ENCODE measurements around the gene THEM4. TPM values are rescaled to one million over a fixed set of nuclear protein-coding genes. Genes with fewer than 3 reads are reported as not detected.

The THEM4 gene
- total RNA-seq, 2 experiments from 2014 or later: 7.2 to 21.5 TPM

Small RNA genes lying within 50 kb of the gene (small RNA-seq; reads per million reads assigned to genes)
- not detected for gene RF00019

Other genes with a start within 250 kb of the THEM4 start
- not detected in 2 replicates for gene CELF3, start 192.7 kb downstream of the THEM4 start, total RNA-seq (2014; rRNA removed; shearing (Covaris generic))
- not detected in 2 replicates for gene CELF3, start 192.7 kb downstream of the THEM4 start, total RNA-seq (2022)
- gene RIIAD1, start 188.0 kb downstream of the THEM4 start, total RNA-seq (2014; rRNA removed; shearing (Covaris generic)): not detected in 2 replicates
- not detected in 2 replicates for gene RIIAD1, start 188.0 kb downstream of the THEM4 start, total RNA-seq (2022)
- gene MRPL9, start 146.0 kb downstream of the THEM4 start, total RNA-seq (2014; rRNA removed; shearing (Covaris generic)): 98.6 and 101 TPM in 2 replicates
- 99.3 and 107 TPM in 2 replicates for gene MRPL9, start 146.0 kb downstream of the THEM4 start, total RNA-seq (2022)
- 7.2 and 10.2 TPM in 2 replicates for gene TDRKH, start 119.0 kb downstream of the THEM4 start, total RNA-seq (2014; rRNA removed; shearing (Covaris generic))
- 21.1 and 22.8 TPM in 2 replicates for gene TDRKH, start 119.0 kb downstream of the THEM4 start, total RNA-seq (2022)
- not detected in 2 replicates for gene LINGO4, start 104.1 kb downstream of the THEM4 start, total RNA-seq (2014; rRNA removed; shearing (Covaris generic))
- not detected in 2 replicates for gene LINGO4, start 104.1 kb downstream of the THEM4 start, total RNA-seq (2022)
- gene RORC, start 77.7 kb downstream of the THEM4 start, total RNA-seq (2014; rRNA removed; shearing (Covaris generic)): not detected in 2 replicates
- not detected in 2 replicates for gene RORC, start 77.7 kb downstream of the THEM4 start, total RNA-seq (2022)
- not detected in 2 replicates for gene C2CD4D, start 69.7 kb downstream of the THEM4 start, total RNA-seq (2014; rRNA removed; shearing (Covaris generic))
- gene C2CD4D, start 69.7 kb downstream of the THEM4 start, total RNA-seq (2022): not detected in 2 replicates
- gene THEM5, start 55.8 kb downstream of the THEM4 start, total RNA-seq (2014; rRNA removed; shearing (Covaris generic)): not detected in 2 replicates
- gene THEM5, start 55.8 kb downstream of the THEM4 start, total RNA-seq (2022): not detected in 2 replicates
- gene S100A10, start 84.3 kb upstream of the THEM4 start, total RNA-seq (2014; rRNA removed; shearing (Covaris generic)): not detected in 2 replicates
- 2.6 and 4.1 TPM in 2 replicates for gene S100A10, start 84.3 kb upstream of the THEM4 start, total RNA-seq (2022)
- not detected in 2 replicates for gene S100A11, start 127.5 kb upstream of the THEM4 start, total RNA-seq (2014; rRNA removed; shearing (Covaris generic))
- gene S100A11, start 127.5 kb upstream of the THEM4 start, total RNA-seq (2022): 24.3 and 27.1 TPM in 2 replicates
- not detected in 2 replicates for gene TCHHL1, start 179.6 kb upstream of the THEM4 start, total RNA-seq (2014; rRNA removed; shearing (Covaris generic))
- not detected in 2 replicates for gene TCHHL1, start 179.6 kb upstream of the THEM4 start, total RNA-seq (2022)
- gene TCHH, start 205.9 kb upstream of the THEM4 start, total RNA-seq (2014; rRNA removed; shearing (Covaris generic)): not detected in 2 replicates
- not detected in 2 replicates for gene TCHH, start 205.9 kb upstream of the THEM4 start, total RNA-seq (2022)
- gene RPTN, start 249.7 kb upstream of the THEM4 start, total RNA-seq (2014; rRNA removed; shearing (Covaris generic)): not detected in 2 replicates
- gene RPTN, start 249.7 kb upstream of the THEM4 start, total RNA-seq (2022): not detected in 2 replicates